Effector memory CD4-positive, alpha-beta T cell (primary cell): Measurements from ENCODE around the gene MAP1LC3A.

ENCODE experiments used
- DNase-seq, 3 donors: peaks; one replicate each; pipeline ENCODE4 v3.0.0-alpha.2; 2020
- H3K27ac ChIP-seq: 2 replicates; pipeline ENCODE4 v1.7.0; 2013; ENCODE audit warnings: mild to moderate bottlenecking, low read length, moderate library complexity; ENCODE audit not compliant: insufficient read depth, poor library complexity, severe bottlenecking
- H3K27me3 ChIP-seq: replicated peaks from 2 replicates; pipeline ENCODE4 v1.7.0; 2013; ENCODE audit warnings: mild to moderate bottlenecking, low read length; ENCODE audit not compliant: insufficient read depth, control insufficient read depth, poor library complexity, severe bottlenecking
- H3K36me3 ChIP-seq: 2 replicates; pipeline ENCODE4 v1.7.0; 2013; ENCODE audit warnings: mild to moderate bottlenecking, low read length, moderate library complexity; ENCODE audit not compliant: control insufficient read depth, insufficient read depth
- H3K4me1 ChIP-seq: 2 replicates; pipeline ENCODE4 v1.7.0; 2013; ENCODE audit warnings: low read length, mild to moderate bottlenecking; ENCODE audit not compliant: control insufficient read depth, insufficient read depth, poor library complexity, severe bottlenecking
- H3K4me3 ChIP-seq: 2 replicates; pipeline ENCODE4 v1.7.0; 2013; ENCODE audit warnings: low read length, low read depth, mild to moderate bottlenecking; ENCODE audit not compliant: insufficient read depth, poor library complexity, severe bottlenecking
- H3K9me3 ChIP-seq: 2 replicates; pipeline ENCODE4 v1.7.0; 2013; ENCODE audit warnings: mild to moderate bottlenecking, low read length, moderate library complexity; ENCODE audit not compliant: control insufficient read depth

Gene MAP1LC3A

DNA sequence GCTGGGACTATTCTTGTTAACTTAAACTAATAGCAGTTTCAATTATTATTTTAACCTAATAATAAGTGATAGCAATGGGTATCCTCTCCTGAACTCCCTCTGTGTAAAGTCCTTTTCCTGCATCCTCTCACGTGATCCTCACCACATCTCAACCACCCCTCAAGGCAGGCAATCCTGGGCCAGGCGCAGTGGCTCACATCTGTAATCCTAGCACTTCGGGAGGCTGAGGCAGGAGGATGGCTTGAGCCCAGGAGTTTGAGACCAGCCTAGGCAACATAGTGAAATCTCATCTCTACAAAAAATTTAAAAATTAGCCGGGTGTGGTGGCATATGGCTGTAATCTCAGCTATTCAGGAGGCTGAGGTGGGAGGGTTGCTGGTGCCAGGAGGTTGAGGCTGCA lies 23.7 kb downstream of the MAP1LC3A start:
- Histone ChIP-seq H3K27me3 (no peaks in the 10 kb centered on the region), H3K4me1 (peaks cover 11% of the 10 kb centered on the region), H3K27ac (peak overlapping the region; percentile 6), H3K36me3 (peaks cover 20% of the 10 kb centered on the region), H3K4me3 (no peak overlapping the region), H3K9me3 (no peaks in the 10 kb centered on the region)
- DNase-seq: no peak

DNA sequence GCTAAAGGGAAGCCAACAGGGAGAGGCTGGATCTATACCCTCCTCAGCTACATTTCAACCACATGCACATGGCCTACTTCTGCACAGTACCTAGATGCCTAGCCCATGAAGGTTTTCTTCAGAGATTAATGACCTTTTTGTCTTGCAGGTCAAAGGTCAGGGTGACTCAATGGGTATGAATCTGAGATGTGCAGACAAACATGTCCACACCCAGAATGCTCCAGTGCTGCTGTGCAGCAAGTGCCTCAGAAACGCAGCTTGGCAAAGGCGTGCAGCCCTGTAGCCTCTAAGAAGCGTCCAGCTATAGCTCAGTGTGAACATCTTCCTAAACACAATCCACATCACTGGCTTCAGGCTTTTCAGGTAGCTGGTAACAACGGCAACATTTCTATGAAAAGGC lies 24.4 kb downstream of the MAP1LC3A start:
- DNase-seq: no peak
- Histone ChIP-seq H3K9me3 (no peaks in the 10 kb centered on the region), H3K27me3 (no peaks in the 10 kb centered on the region), H3K36me3 (peaks cover 20% of the 10 kb centered on the region), H3K27ac (no peak overlapping the region), H3K4me1 (peaks cover 11% of the 10 kb centered on the region), H3K4me3 (no peak overlapping the region)

DNA sequence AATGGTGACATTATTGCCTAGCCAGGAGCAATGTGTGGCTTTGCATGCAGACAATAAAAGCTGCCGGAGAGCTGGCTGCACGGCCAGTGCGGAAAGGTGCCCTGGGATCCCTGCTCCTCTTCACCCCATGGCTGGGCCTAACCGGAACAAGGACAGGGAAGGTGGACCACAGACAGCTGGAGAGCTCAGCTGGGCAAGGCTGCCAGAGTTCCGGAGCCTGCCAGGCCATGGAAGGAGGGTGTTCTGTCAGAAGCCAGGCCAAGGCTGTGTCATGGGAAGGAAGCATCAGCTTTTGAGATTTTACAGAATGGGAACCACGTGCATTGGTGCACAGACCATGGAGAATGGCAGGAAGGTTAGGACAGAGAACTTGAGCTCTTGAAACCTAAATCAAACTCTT lies 25.0 kb downstream of the MAP1LC3A start:
- DNase-seq: no peak
- Histone ChIP-seq H3K4me1 (peaks cover 11% of the 10 kb centered on the region), H3K36me3 (peaks cover 20% of the 10 kb centered on the region), H3K4me3 (no peak overlapping the region), H3K9me3 (no peaks in the 10 kb centered on the region), H3K27me3 (no peaks in the 10 kb centered on the region), H3K27ac (no peak overlapping the region)

DNA sequence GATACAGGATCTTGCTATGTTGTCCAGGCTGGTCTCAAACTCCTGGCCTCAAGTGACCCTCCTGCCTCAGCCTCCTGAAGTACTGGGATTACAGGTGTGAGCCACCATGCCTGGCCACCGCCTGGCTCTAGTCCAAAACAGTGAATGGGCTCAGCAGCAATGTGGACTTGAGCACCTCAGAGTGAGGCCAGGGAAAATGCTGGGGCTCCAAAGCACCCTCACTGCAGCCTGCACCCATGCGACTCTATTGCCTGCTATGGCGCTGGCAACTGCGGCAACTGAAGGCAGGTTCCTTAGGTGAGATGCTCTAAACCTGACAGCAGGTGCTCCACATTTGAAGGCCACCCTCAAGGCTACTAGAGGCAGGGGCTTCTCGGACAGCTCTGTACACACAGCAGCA lies 26.5 kb downstream of the MAP1LC3A start:
- H3K9me3 ChIP-seq: no peaks in the 10 kb centered on the region
- H3K4me3 ChIP-seq: no peak overlapping the region
- H3K27ac ChIP-seq: no peak overlapping the region
- peaks cover 9% of the 10 kb centered on the region for H3K4me1 ChIP-seq
- no peaks in the 10 kb centered on the region for H3K27me3 ChIP-seq
- no peak for DNase-seq
- peaks cover 20% of the 10 kb centered on the region for H3K36me3 ChIP-seq

DNA sequence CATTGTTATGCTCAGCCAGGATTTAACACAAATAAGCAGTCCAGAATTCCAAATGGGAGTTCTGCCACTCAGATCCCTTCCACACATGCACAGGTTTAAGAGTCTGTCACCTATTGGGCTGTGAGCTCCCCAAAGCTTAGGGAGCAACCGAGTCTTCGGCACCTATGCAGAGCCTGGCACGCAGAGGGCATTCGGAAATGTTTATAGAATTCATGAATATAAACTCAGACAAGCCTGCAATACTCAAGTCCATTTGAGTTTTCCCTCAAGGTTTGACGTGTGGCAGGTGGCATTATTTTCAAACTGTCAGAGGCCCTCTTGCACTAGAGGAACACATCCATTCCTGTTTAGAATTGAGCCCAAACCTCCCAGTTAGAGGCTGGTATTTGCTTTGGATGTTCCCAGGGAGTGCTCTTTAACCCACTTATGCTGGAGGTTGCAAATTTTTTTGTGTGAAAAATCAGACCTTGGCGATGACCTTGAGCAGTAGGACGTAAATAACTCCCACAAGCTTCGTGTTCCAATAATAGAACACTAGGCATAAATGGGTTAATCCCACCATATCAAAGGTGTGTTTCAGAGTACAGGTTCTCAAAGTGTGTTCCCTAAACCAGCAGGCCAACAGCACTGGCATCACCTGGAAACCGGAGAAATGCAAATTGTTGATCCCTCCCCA lies 28.1 kb downstream of the MAP1LC3A start:
- DNase-seq: no peak
- Histone ChIP-seq H3K27me3 (no peaks in the 10 kb centered on the region), H3K4me1 (no peaks in the 10 kb centered on the region), H3K27ac (no peak overlapping the region), H3K36me3 (peaks cover 20% of the 10 kb centered on the region), H3K4me3 (no peak overlapping the region), H3K9me3 (no peaks in the 10 kb centered on the region)

DNA sequence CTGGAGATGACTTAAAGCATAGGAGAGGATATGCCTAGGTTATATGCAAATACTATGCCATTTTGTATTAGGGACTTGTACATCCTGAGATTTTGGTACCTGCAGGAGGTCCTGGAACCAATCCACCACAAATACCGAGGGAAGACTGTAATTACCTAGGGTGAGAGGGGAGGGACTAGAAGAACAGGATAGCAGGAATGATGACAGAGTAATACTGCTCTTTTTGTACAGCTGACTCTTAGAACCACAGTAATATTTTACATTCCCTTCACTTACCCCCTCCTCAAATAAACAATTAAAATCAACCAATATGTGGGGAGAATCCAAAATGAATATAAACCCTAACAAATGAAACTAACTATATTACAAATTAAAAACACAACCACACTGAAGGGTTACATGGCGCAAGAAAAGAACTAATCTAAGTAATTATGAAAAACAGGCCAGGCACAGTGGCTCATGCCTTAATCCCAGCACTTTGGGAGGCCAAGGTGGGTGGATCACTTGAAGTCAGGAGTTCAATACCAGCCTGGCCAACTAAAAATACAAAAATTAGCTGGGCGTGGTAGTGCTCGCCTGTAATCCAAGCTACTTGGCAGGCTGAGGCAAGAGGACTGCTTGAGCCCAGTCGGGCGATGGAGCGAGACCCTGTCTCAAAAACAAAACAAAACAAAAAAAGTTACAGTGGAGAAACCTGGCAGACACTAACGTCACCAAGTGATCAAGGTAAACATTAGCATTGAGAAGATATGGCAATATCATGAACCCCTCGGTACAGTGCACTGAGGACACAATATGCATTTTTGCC lies 37.1 kb downstream of the MAP1LC3A start:
- H3K4me1 ChIP-seq: no peaks in the 10 kb centered on the region
- no peaks in the 10 kb centered on the region for H3K27me3 ChIP-seq
- H3K4me3 ChIP-seq: no peak overlapping the region
- H3K9me3 ChIP-seq: no peaks in the 10 kb centered on the region
- DNase-seq: no peak
- no peaks in the 10 kb centered on the region for H3K36me3 ChIP-seq
- H3K27ac ChIP-seq: no peak overlapping the region

DNA sequence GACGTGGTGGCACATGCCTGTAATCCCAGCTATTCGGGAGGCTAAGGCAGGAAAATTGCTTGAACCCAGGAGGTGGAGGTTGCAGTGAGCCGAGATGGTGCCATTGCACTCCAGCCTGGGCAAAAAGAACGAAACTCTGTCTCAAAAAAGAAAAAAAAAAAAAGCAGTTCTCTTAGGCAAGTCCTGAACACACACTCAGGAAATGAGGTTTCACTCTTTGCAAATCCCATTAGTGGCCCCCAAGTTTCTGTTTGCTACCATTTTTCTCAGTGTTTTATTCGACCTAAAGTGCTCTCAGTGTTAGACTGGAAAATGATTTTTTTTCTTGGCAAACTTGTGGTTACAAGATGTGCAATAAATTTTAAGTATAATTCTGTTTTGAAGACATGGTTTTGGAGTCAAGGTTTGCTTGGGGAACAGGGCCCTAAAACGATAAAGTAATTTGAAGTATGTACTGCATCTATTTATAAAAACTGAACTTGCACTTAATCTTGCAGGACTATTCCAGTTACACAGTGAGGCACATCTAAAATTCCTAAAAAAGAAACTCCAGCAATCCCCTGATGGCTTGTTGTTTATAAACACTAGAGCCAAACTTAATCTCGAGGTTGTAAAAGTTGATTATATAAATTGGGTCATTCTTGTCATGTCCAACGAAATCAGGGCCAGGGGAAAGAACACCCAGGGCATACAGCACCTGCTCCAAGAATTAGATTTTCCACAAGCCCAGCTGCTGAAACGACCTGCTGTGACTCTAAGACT lies 42.6 kb downstream of the MAP1LC3A start:
- H3K4me1 ChIP-seq: no peaks in the 10 kb centered on the region
- H3K9me3 ChIP-seq: no peaks in the 10 kb centered on the region
- no peak for DNase-seq
- no peaks in the 10 kb centered on the region for H3K27me3 ChIP-seq
- H3K4me3 ChIP-seq: no peak overlapping the region
- H3K27ac ChIP-seq: no peak overlapping the region
- no peaks in the 10 kb centered on the region for H3K36me3 ChIP-seq

DNA sequence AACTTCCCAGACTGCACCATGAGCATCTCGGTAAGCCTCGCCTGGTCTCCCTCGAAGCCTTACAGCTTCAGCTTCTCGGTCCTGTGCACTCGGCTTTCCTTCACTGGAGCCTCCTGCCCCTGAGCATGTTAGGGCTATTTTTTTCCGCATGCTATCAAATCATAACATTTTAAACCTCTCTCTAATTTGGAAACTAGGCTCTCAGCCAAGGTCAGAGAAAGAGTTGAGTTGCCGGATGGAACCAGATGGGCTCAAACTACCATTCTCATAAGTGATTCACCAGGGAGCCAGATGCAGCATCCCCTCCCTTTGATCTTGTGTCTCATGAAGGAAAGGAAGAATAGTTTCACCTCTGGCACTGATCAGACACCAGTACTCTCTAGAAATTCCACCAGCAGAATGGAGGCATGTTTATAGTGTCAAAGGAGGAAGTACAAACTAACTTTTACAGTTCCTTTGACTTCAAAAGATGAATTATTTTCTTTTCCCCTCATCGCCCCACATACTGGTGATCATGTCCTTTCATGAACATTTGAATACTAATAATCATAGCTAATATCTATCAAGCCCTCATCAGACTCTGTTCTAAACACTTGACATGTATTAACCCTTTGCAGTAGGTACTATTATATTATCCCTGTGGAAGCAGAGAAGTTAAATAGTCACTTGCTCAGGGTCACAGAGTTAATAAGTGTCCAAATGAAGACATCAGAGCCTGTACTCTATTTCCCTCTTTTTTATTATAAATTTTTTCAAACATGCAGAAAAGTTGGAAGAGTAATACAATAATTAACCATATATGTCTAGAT lies 46.7 kb downstream of the MAP1LC3A start:
- no peaks in the 10 kb centered on the region for H3K4me1 ChIP-seq
- H3K4me3 ChIP-seq: no peak overlapping the region
- H3K27me3 ChIP-seq: no peaks in the 10 kb centered on the region
- no peak overlapping the region for H3K27ac ChIP-seq
- H3K36me3 ChIP-seq: no peaks in the 10 kb centered on the region
- no peak for DNase-seq
- no peaks in the 10 kb centered on the region for H3K9me3 ChIP-seq

DNA sequence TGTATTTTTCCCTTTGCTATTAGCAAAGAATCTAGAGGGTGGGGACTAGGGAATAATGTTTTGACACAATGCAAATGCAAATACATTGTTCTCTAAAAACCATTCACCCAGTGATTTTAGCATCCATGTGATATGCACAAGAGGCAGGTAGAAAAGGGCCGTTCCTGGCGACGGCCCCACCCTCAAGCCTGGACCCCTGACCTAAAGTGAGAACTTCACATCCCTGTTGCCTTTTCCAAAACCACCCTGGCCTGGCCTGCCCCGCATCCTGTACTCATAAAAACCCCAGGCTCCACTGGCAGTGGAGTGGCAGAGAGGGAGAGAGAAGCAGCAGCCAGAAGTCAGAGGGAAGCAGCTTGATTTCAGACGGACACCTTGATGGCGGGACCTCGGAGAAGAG lies 48.5 kb downstream of the MAP1LC3A start:
- H3K27ac ChIP-seq: no peak overlapping the region
- no peak for DNase-seq
- no peaks in the 10 kb centered on the region for H3K9me3 ChIP-seq
- H3K4me3 ChIP-seq: no peak overlapping the region
- no peaks in the 10 kb centered on the region for H3K27me3 ChIP-seq
- no peaks in the 10 kb centered on the region for H3K36me3 ChIP-seq
- H3K4me1 ChIP-seq: no peaks in the 10 kb centered on the region
